Activated CD4-positive, alpha-beta T cell treated with anti-CD3 and anti-CD28 coated beads, Interleukin-2, Interleukin-6, amounts not matched to agents 100 ng/mL and 50 ng/mL, durations not matched to agents 16 hours and 8 hours (primary cell): ENCODE measurements around the gene ARHGAP28.

Source experiments
- DNase-seq: peaks from one replicate; pipeline ENCODE4 v3.0.0-alpha.2; 2020

Gene ARHGAP28

GRCh38 chr18:6729247-6730091, at the start of gene ARHGAP28:
Gene ARHGAP28 (plus strand): TSS chr18:6729716. CDS start chr18:6729822, 106 bp downstream.
- DNase-seq = peak; percentile 39

GRCh38 chr18:6681331-6681875, 48.1 kb upstream of the ARHGAP28 start:
- DNase-seq = no peak

GRCh38 chr18:6682437-6683111, 46.9 kb upstream of the ARHGAP28 start:
- no peak for DNase-seq

- no peak for DNase-seq
These were observed 46.2 kb upstream of the ARHGAP28 start for GRCh38 chr18:6683112-6683876.

- no peak for DNase-seq
These were observed 41.8 kb upstream of the ARHGAP28 start for GRCh38 chr18:6687676-6688075.

- DNase-seq = no peak
These were observed 20.6 kb upstream of the ARHGAP28 start for GRCh38 chr18:6708890-6709289.

- no peak for DNase-seq
These were observed 18.0 kb upstream of the ARHGAP28 start for GRCh38 chr18:6711467-6711866.

- DNase-seq = no peak
These were observed 17.1 kb upstream of the ARHGAP28 start for GRCh38 chr18:6712401-6712800.

- no peak for DNase-seq
These were observed 15.5 kb upstream of the ARHGAP28 start for GRCh38 chr18:6714010-6714409.

- no peak for DNase-seq
These were observed 11.2 kb upstream of the ARHGAP28 start for GRCh38 chr18:6718267-6718666.

GRCh38 chr18:6719098-6719846, 10.2 kb upstream of the ARHGAP28 start:
- no peak for DNase-seq

GRCh38 chr18:6719910-6720683, 9.4 kb upstream of the ARHGAP28 start:
- DNase-seq = no peak

GRCh38 chr18:6721755-6722154, 7.8 kb upstream of the ARHGAP28 start:
- no peak for DNase-seq

GRCh38 chr18:6722690-6723089, 6.8 kb upstream of the ARHGAP28 start:
- DNase-seq = no peak

- no peak for DNase-seq
These were observed 5.2 kb upstream of the ARHGAP28 start for GRCh38 chr18:6724331-6724730.

- DNase-seq = no peak
These were observed 1.2 kb upstream of the ARHGAP28 start for GRCh38 chr18:6728331-6728730.

GRCh38 chr18:6728809-6729246, 688 bp upstream of the ARHGAP28 start:
- no peak for DNase-seq

GRCh38 chr18:6730416-6731221, 1.1 kb downstream of the ARHGAP28 start:
- no peak for DNase-seq

GRCh38 chr18:6731222-6731596, 1.7 kb downstream of the ARHGAP28 start:
- no peak for DNase-seq

- no peak for DNase-seq
These were observed 3.4 kb downstream of the ARHGAP28 start for GRCh38 chr18:6732952-6733351.

- no peak for DNase-seq
These were observed 4.2 kb downstream of the ARHGAP28 start for GRCh38 chr18:6733758-6734157.
